ENCODE measurements around the gene AFDN.

The AFDN gene

DNA sequence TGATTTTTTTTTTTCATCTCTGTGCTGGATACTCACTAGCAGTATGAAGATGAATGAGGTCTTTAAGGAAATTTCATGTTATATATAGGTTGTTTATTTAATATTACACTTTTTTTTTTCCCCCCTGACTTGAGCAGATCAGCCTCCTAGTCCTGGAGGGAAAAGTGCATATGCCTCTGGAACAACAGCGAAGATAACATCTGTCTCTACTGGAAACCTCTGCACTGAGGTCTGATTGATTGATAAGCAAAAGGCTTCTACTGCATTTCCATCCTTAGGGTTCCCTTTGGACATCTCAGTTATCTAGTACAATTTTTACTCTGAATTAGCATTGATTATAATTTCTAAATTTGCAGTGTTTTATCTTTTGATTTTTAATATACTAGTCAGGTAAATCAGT lies 121.0 kb downstream of the AFDN start:
- Histone ChIP-seq H3K27ac (ENCODE audit: low read length) (no peak overlapping the region), H3K36me3 (ENCODE audit: control insufficient read depth in 1 of 2, insufficient read depth in 2 of 2, low read length in 2 of 2) (peaks cover 58 to 76% of the 10 kb centered on the region in 2 donors), H3K9me3 (ENCODE audit: control insufficient read depth in 1 of 2, low read length in 2 of 2) (no peaks in the 10 kb centered on the region), H3K4me3 (ENCODE audit: low read depth in 1 of 2, low read length in 2 of 2) (no peak overlapping the region), H3K27me3 (ENCODE audit: low read depth, low read length) (no peaks in the 10 kb centered on the region), H3K4me1 (ENCODE audit: control insufficient read depth in 1 of 2, insufficient read depth in 2 of 2, low read length in 2 of 2) (no peaks in the 10 kb centered on the region)

GRCh38 chr6:167948716-167949115 lies 122.0 kb downstream of the AFDN start:
- no peaks in the 10 kb centered on the region for H3K4me1 ChIP-seq (ENCODE audit: control insufficient read depth in 1 of 2, insufficient read depth in 2 of 2, low read length in 2 of 2)
- no peak overlapping the region for H3K27ac ChIP-seq (ENCODE audit: low read length)
- H3K9me3 ChIP-seq (ENCODE audit: control insufficient read depth in 1 of 2, low read length in 2 of 2), result no peaks in the 10 kb centered on the region
- peaks cover 52 to 74% of the 10 kb centered on the region in 2 donors for H3K36me3 ChIP-seq (ENCODE audit: control insufficient read depth in 1 of 2, insufficient read depth in 2 of 2, low read length in 2 of 2)
- H3K4me3 ChIP-seq (ENCODE audit: low read depth in 1 of 2, low read length in 2 of 2), result no peak overlapping the region
- no peaks in the 10 kb centered on the region for H3K27me3 ChIP-seq (ENCODE audit: low read depth, low read length)

- no peak overlapping the region for H3K4me3 ChIP-seq (ENCODE audit: low read depth in 1 of 2, low read length in 2 of 2)
- H3K9me3 ChIP-seq (ENCODE audit: control insufficient read depth in 1 of 2, low read length in 2 of 2), result no peaks in the 10 kb centered on the region
- H3K27me3 ChIP-seq (ENCODE audit: low read depth, low read length), result no peaks in the 10 kb centered on the region
- no peak overlapping the region for H3K27ac ChIP-seq (ENCODE audit: low read length)
- peaks cover 47 to 70% of the 10 kb centered on the region in 2 donors for H3K36me3 ChIP-seq (ENCODE audit: control insufficient read depth in 1 of 2, insufficient read depth in 2 of 2, low read length in 2 of 2)
- no peaks in the 10 kb centered on the region for H3K4me1 ChIP-seq (ENCODE audit: control insufficient read depth in 1 of 2, insufficient read depth in 2 of 2, low read length in 2 of 2)
These were observed 122.5 kb downstream of the AFDN start for GRCh38 chr6:167949121-167949684.

GRCh38 chr6:167951781-167952511 lies 125.2 kb downstream of the AFDN start:
- H3K27ac ChIP-seq (ENCODE audit: low read length), result no peak overlapping the region

GRCh38 chr6:167952512-167952859 lies 125.8 kb downstream of the AFDN start:
- no peaks in the 10 kb centered on the region for H3K9me3 ChIP-seq (ENCODE audit: control insufficient read depth in 1 of 2, low read length in 2 of 2)
- no peak overlapping the region for H3K27ac ChIP-seq (ENCODE audit: low read length)
- no peaks in the 10 kb centered on the region for H3K27me3 ChIP-seq (ENCODE audit: low read depth, low read length)
- no peaks in the 10 kb centered on the region for H3K4me1 ChIP-seq (ENCODE audit: control insufficient read depth in 1 of 2, insufficient read depth in 2 of 2, low read length in 2 of 2)
- peaks cover 39 to 54% of the 10 kb centered on the region in 2 donors for H3K36me3 ChIP-seq (ENCODE audit: control insufficient read depth in 1 of 2, insufficient read depth in 2 of 2, low read length in 2 of 2)
- H3K4me3 ChIP-seq (ENCODE audit: low read depth in 1 of 2, low read length in 2 of 2), result no peak overlapping the region

More at GRCh38 chr6:167951781-167952511, 125.2 kb downstream of the AFDN start:
- Histone ChIP-seq H3K36me3 (ENCODE audit: control insufficient read depth in 1 of 2, insufficient read depth in 2 of 2, low read length in 2 of 2) (peaks cover 34 to 56% of the 10 kb centered on the region in 2 donors), H3K4me3 (ENCODE audit: low read depth in 1 of 2, low read length in 2 of 2) (no peak overlapping the region), H3K27me3 (ENCODE audit: low read depth, low read length) (no peaks in the 10 kb centered on the region), H3K9me3 (ENCODE audit: control insufficient read depth in 1 of 2, low read length in 2 of 2) (no peaks in the 10 kb centered on the region), H3K4me1 (ENCODE audit: control insufficient read depth in 1 of 2, insufficient read depth in 2 of 2, low read length in 2 of 2) (no peaks in the 10 kb centered on the region)

DNA sequence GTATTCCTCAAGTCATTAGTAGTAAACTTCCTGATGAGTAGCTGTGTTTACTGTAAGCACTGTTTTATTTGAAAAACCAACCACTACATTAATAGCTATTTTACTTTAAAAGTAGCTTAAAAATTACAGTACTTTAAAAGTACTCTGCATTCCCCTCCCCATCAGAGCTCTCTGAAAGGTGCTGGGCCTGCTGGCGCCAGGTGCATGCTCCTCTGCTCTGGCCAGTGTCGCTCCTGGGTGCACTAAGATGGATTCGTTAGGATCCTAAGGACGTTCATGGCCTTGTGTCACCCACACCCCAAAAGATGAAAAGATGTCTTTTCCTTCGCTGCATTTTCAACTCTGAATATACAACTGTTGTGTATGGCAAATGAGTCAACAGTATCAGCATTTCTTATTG lies 126.8 kb downstream of the AFDN start:
- Histone ChIP-seq H3K27me3 (ENCODE audit: low read depth, low read length) (no peaks in the 10 kb centered on the region), H3K27ac (ENCODE audit: low read length) (no peak overlapping the region), H3K36me3 (ENCODE audit: control insufficient read depth in 1 of 2, insufficient read depth in 2 of 2, low read length in 2 of 2) (peaks cover 37 to 45% of the 10 kb centered on the region in 2 donors), H3K4me1 (ENCODE audit: control insufficient read depth in 1 of 2, insufficient read depth in 2 of 2, low read length in 2 of 2) (no peaks in the 10 kb centered on the region), H3K9me3 (ENCODE audit: control insufficient read depth in 1 of 2, low read length in 2 of 2) (no peaks in the 10 kb centered on the region), H3K4me3 (ENCODE audit: low read depth in 1 of 2, low read length in 2 of 2) (no peak overlapping the region)

DNA sequence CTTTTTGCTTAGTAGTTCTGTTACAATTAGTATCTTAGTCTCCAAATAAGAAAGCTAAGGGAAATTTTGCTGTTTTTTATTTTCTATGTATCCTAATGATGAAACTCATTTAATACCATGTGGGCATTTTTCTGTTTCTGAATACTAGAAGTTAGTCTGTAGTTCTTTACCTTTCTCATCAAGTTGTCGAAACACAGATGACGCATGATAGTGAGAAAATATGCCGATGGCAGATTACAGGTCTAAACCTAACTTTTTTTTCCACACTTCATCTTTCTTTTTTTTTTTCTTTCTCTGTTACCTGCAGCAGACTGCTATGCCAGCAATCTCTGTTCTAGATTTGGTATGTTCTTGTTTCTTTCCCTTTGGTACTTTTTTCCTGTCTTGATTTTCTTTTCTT lies 127.4 kb downstream of the AFDN start:
- peaks cover 31 to 39% of the 10 kb centered on the region in 2 donors for H3K36me3 ChIP-seq (ENCODE audit: control insufficient read depth in 1 of 2, insufficient read depth in 2 of 2, low read length in 2 of 2)
- H3K4me1 ChIP-seq (ENCODE audit: control insufficient read depth in 1 of 2, insufficient read depth in 2 of 2, low read length in 2 of 2), result no peaks in the 10 kb centered on the region
- no peak overlapping the region for H3K27ac ChIP-seq (ENCODE audit: low read length)
- H3K27me3 ChIP-seq (ENCODE audit: low read depth, low read length), result no peaks in the 10 kb centered on the region
- H3K9me3 ChIP-seq (ENCODE audit: control insufficient read depth in 1 of 2, low read length in 2 of 2), result no peaks in the 10 kb centered on the region
- no peak overlapping the region for H3K4me3 ChIP-seq (ENCODE audit: low read depth in 1 of 2, low read length in 2 of 2)

GRCh38 chr6:167956491-167956890 lies 129.8 kb downstream of the AFDN start:
- peaks cover 14 to 15% of the 10 kb centered on the region in 2 donors for H3K36me3 ChIP-seq (ENCODE audit: control insufficient read depth in 1 of 2, insufficient read depth in 2 of 2, low read length in 2 of 2)
- H3K4me3 ChIP-seq (ENCODE audit: low read depth in 1 of 2, low read length in 2 of 2), result no peak overlapping the region
- no peaks in the 10 kb centered on the region for H3K9me3 ChIP-seq (ENCODE audit: control insufficient read depth in 1 of 2, low read length in 2 of 2)
- no peak overlapping the region for H3K27ac ChIP-seq (ENCODE audit: low read length)
- no peaks in the 10 kb centered on the region for H3K4me1 ChIP-seq (ENCODE audit: control insufficient read depth in 1 of 2, insufficient read depth in 2 of 2, low read length in 2 of 2)
- H3K27me3 ChIP-seq (ENCODE audit: low read depth, low read length), result no peaks in the 10 kb centered on the region

- H3K4me1 ChIP-seq (ENCODE audit: control insufficient read depth in 1 of 2, insufficient read depth in 2 of 2, low read length in 2 of 2), result no peaks in the 10 kb centered on the region
- no peaks in the 10 kb centered on the region for H3K9me3 ChIP-seq (ENCODE audit: control insufficient read depth in 1 of 2, low read length in 2 of 2)
- H3K27me3 ChIP-seq (ENCODE audit: low read depth, low read length), result no peaks in the 10 kb centered on the region
- H3K27ac ChIP-seq (ENCODE audit: low read length), result no peak overlapping the region
- H3K4me3 ChIP-seq (ENCODE audit: low read depth in 1 of 2, low read length in 2 of 2), result no peak overlapping the region
- H3K36me3 ChIP-seq (ENCODE audit: control insufficient read depth in 1 of 2, insufficient read depth in 2 of 2, low read length in 2 of 2), result peaks cover 8 to 10% of the 10 kb centered on the region in 2 donors
These were observed 130.3 kb downstream of the AFDN start for GRCh38 chr6:167956983-167957492.

DNA sequence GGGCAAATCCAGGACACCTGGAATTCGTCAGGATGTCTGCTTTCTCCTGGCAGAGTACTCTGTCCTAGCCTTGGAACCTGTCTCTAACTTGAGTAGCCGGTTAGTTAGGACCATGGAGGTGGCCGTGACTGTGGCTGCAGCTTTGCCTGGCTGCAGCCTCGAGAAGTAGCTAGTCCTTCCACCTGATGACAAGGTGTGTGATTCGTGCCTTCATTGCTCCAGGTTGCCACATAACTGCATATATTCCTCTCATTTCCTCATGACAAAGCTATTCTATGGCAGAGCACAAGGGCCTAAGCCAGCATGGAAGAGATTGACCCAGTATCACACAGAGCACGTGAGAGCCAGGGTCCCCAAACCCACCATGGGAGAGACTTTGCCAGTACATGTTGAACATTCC lies 130.9 kb downstream of the AFDN start:
- peaks cover 7 to 9% of the 10 kb centered on the region in 2 donors for H3K36me3 ChIP-seq (ENCODE audit: control insufficient read depth in 1 of 2, insufficient read depth in 2 of 2, low read length in 2 of 2)
- H3K27me3 ChIP-seq (ENCODE audit: low read depth, low read length), result no peaks in the 10 kb centered on the region
- H3K4me3 ChIP-seq (ENCODE audit: low read depth in 1 of 2, low read length in 2 of 2), result no peak overlapping the region
- no peaks in the 10 kb centered on the region for H3K4me1 ChIP-seq (ENCODE audit: control insufficient read depth in 1 of 2, insufficient read depth in 2 of 2, low read length in 2 of 2)
- H3K27ac ChIP-seq (ENCODE audit: low read length), result no peak overlapping the region
- no peaks in the 10 kb centered on the region for H3K9me3 ChIP-seq (ENCODE audit: control insufficient read depth in 1 of 2, low read length in 2 of 2)

GRCh38 chr6:167960579-167960978 lies 133.9 kb downstream of the AFDN start:
- Histone ChIP-seq H3K27ac (ENCODE audit: low read length) (no peak overlapping the region), H3K4me3 (ENCODE audit: low read depth in 1 of 2, low read length in 2 of 2) (no peak overlapping the region), H3K4me1 (ENCODE audit: control insufficient read depth in 1 of 2, insufficient read depth in 2 of 2, low read length in 2 of 2) (no peaks in the 10 kb centered on the region), H3K36me3 (ENCODE audit: control insufficient read depth in 1 of 2, insufficient read depth in 2 of 2, low read length in 2 of 2) (peaks cover 15 to 19% of the 10 kb centered on the region in 2 donors), H3K9me3 (ENCODE audit: control insufficient read depth in 1 of 2, low read length in 2 of 2) (no peaks in the 10 kb centered on the region), H3K27me3 (ENCODE audit: low read depth, low read length) (no peaks in the 10 kb centered on the region)

Data from muscle layer of duodenum (tissue), 2 donors.